Measurements from ENCODE around the gene VEZT. TPM values are rescaled to one million over a fixed set of nuclear protein-coding genes. Genes with fewer than 3 reads are reported as not detected.

VEZT gene
- total RNA-seq, 1 experiment from 2014 or later: 77.4 TPM

DNA sequence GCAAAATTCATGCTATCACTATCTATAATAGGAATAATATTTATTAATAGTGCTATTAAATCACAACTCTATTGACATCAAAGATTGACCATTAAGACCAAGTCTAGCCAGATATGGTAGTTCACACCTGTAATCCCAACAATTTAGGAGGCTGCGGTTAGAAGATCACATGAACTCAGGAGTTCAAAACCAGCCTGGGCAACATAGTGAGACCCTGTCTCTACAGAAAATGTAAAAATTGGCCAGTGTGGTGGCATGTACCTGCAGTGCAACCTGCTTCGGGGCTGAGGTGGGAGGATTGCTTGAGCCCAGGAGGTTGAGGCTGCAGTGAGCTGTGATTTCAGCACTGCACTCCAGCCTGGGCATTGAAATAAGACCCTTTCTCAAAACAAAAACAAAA lies 11.0 kb downstream of the VEZT start:
- peaks cover 12% of the 10 kb centered on the region for H3K4me1 ChIP-seq
- no TSS peak for BruUV-seq (replicated peaks)
- intact Hi-C loops (cut with micrococcal nuclease; ENCODE audit: unreplicated experiment): no loop called here
- no peaks in the 10 kb centered on the region for H3K27me3 ChIP-seq (replicated peaks; ENCODE audit: control insufficient read depth, insufficient read depth, low read length)
- H3K4me3 ChIP-seq (ENCODE audit: low read depth, low read length): no peak overlapping the region
- CTCF ChIA-PET: no interaction called here
- Mint-ChIP-seq H3K27me3 (ENCODE audit: insufficient read depth, unreplicated experiment) (no peaks in the 10 kb centered on the region), H3K9me3 (ENCODE audit: unreplicated experiment) (no peaks in the 10 kb centered on the region), H3K27ac (ENCODE audit: unreplicated experiment) (no peak overlapping the region), H3K4me1 (ENCODE audit: low read depth, unreplicated experiment) (peaks cover 23% of the 10 kb centered on the region), H3K4me3 (ENCODE audit: unreplicated experiment) (no peak overlapping the region), H3K36me3 (ENCODE audit: insufficient read depth, unreplicated experiment) (peaks cover 32% of the 10 kb centered on the region)
- no peaks in the 10 kb centered on the region; the same call in 1 of the 2 replicates for H3K36me3 ChIP-seq (ENCODE audit: control insufficient read depth, insufficient read depth, low read length)
- H3K9me3 ChIP-seq: no peaks in the 10 kb centered on the region
- no peak for DNase-seq
- POLR2A ChIA-PET: no interaction called here
- TF ChIP-seq, protein P1, sequence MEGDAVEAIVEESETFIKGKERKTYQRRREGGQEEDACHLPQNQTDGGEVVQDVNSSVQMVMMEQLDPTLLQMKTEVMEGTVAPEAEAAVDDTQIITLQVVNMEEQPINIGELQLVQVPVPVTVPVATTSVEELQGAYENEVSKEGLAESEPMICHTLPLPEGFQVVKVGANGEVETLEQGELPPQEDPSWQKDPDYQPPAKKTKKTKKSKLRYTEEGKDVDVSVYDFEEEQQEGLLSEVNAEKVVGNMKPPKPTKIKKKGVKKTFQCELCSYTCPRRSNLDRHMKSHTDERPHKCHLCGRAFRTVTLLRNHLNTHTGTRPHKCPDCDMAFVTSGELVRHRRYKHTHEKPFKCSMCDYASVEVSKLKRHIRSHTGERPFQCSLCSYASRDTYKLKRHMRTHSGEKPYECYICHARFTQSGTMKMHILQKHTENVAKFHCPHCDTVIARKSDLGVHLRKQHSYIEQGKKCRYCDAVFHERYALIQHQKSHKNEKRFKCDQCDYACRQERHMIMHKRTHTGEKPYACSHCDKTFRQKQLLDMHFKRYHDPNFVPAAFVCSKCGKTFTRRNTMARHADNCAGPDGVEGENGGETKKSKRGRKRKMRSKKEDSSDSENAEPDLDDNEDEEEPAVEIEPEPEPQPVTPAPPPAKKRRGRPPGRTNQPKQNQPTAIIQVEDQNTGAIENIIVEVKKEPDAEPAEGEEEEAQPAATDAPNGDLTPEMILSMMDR (IDR thresholded peaks at IDR 0.05; ENCODE audit: insufficient read depth in 1 of 2, low read depth in 1 of 2, low read length in 1 of 2, severe bottlenecking in 1 of 2, unreplicated experiment in 1 of 2): no peak

DNA sequence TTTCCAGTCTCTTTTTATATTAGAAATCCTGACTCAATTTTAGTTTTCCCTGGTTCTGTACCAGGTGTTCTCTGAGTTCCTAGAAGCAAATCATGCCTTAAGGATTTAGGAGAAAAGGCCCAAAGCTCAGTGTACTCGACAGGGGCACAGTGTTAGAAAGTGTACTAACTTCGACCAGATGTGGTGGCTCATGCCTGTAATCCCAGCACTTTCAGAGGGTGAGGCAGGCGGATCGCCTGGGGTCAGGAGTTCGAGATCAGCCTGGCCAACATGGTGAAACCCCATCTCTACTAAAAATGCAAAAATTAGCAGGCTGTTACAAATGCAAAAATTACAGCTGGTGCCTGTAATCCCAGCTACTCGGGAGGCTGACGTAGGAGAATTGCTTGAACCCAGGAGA lies 12.0 kb downstream of the VEZT start:
- H3K27me3 Mint-ChIP-seq (ENCODE audit: insufficient read depth, unreplicated experiment): no peaks in the 10 kb centered on the region
- H3K9me3 ChIP-seq: no peaks in the 10 kb centered on the region
- no peak for DNase-seq
- ChIA-PET CTCF (interaction anchor here (0.6 kb wide), 2 partner anchors 113 to 400 kb away, joined by 3 to 4 read pairs; no protein-coding TSS in a partner anchor), POLR2A (interaction anchor here (0.6 kb wide), 1 partner anchor 65 kb away, joined by 3 read pairs; no protein-coding TSS in a partner anchor)
- H3K9me3 Mint-ChIP-seq (ENCODE audit: unreplicated experiment): no peaks in the 10 kb centered on the region
- H3K27me3 ChIP-seq (replicated peaks; ENCODE audit: control insufficient read depth, insufficient read depth, low read length): no peaks in the 10 kb centered on the region
- peaks cover 18% of the 10 kb centered on the region for H3K4me1 Mint-ChIP-seq (ENCODE audit: low read depth, unreplicated experiment)
- no peak overlapping the region for H3K4me3 Mint-ChIP-seq (ENCODE audit: unreplicated experiment)
- peaks cover 12% of the 10 kb centered on the region for H3K4me1 ChIP-seq
- intact Hi-C loops (cut with micrococcal nuclease; ENCODE audit: unreplicated experiment): no loop called here
- H3K4me3 ChIP-seq (ENCODE audit: low read depth, low read length): no peak overlapping the region
- no peak overlapping the region for H3K27ac Mint-ChIP-seq (ENCODE audit: unreplicated experiment)
- BruUV-seq (replicated peaks): no TSS peak
- H3K36me3 Mint-ChIP-seq (ENCODE audit: insufficient read depth, unreplicated experiment): peaks cover 27% of the 10 kb centered on the region
- TF ChIP-seq, protein P1 (IDR thresholded peaks at IDR 0.05; ENCODE audit: insufficient read depth in 1 of 2, low read depth in 1 of 2, low read length in 1 of 2, severe bottlenecking in 1 of 2, unreplicated experiment in 1 of 2): no peak
- H3K36me3 ChIP-seq (ENCODE audit: control insufficient read depth, insufficient read depth, low read length): no peaks in the 10 kb centered on the region; the same call in 1 of the 2 replicates

DNA sequence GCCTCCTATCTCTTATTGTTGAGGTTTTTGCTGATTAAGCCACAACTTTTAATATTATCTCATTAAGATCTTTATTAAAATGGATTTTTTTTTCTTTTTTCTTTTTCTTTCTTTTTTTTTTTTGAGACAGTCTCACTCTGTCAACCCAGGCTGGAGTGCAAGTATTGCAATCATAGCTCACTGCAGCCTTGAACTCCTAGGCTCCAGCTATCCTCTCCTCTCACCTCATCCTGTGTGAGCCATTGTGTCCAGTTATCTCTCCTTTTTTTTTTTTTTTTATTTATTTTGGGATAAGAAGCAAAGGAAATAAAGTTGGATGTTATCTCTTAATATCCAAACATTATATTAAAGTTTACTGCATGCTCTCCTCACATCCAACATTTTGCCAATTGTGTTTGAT lies 12.7 kb downstream of the VEZT start:
- Histone ChIP-seq H3K4me3 (ENCODE audit: low read depth, low read length) (no peak overlapping the region), H3K36me3 (ENCODE audit: control insufficient read depth, insufficient read depth, low read length) (no peaks in the 10 kb centered on the region), H3K4me1 (peaks cover 12% of the 10 kb centered on the region), H3K27me3 (replicated peaks; ENCODE audit: control insufficient read depth, insufficient read depth, low read length) (no peaks in the 10 kb centered on the region), H3K9me3 (no peaks in the 10 kb centered on the region)
- POLR2A ChIA-PET: interaction anchor here (0.6 to 1.1 kb wide), 2 partner anchors 13 to 66 kb away, joined by 3 read pairs; partner anchors contain the start of genes FGD6 and VEZT
- Mint-ChIP-seq H3K4me1 (ENCODE audit: low read depth, unreplicated experiment) (peaks cover 13% of the 10 kb centered on the region), H3K27ac (ENCODE audit: unreplicated experiment) (no peak overlapping the region), H3K27me3 (ENCODE audit: insufficient read depth, unreplicated experiment) (no peaks in the 10 kb centered on the region), H3K4me3 (ENCODE audit: unreplicated experiment) (no peak overlapping the region), H3K36me3 (ENCODE audit: insufficient read depth, unreplicated experiment) (peaks cover 22% of the 10 kb centered on the region), H3K9me3 (ENCODE audit: unreplicated experiment) (no peaks in the 10 kb centered on the region)
- BruUV-seq (replicated peaks): no TSS peak
- DNase-seq: no peak
- TF ChIP-seq, protein P1 (IDR thresholded peaks at IDR 0.05; ENCODE audit: insufficient read depth in 1 of 2, low read depth in 1 of 2, low read length in 1 of 2, severe bottlenecking in 1 of 2, unreplicated experiment in 1 of 2): no peak
- CTCF ChIA-PET: interaction anchor here (0.6 kb wide), 2 partner anchors 114 to 400 kb away, joined by 3 to 4 read pairs; no protein-coding TSS in a partner anchor
- intact Hi-C loops (cut with micrococcal nuclease; ENCODE audit: unreplicated experiment): no loop called here
